ENCODE data around the gene KIAA1328. TPM values are rescaled to one million over a fixed set of nuclear protein-coding genes. Genes with fewer than 3 reads are reported as not detected.

The KIAA1328 gene
- total RNA-seq (1 to 10 TPM; 3.7 to 6.4 (median 4.4) TPM), polyA plus RNA-seq (1 to 10 TPM; 1.4 to 3.5 TPM)
- long read RNA-seq, donor 1, full-length matches to known transcripts, result 1 of 4 reads
- long read RNA-seq, donor 1, partial matches to known transcripts, result 0 of 4 reads
- long read RNA-seq, donor 1, other reads (novel, unspliced or antisense), result 3 of 4 reads
- long read RNA-seq, donor 2, full-length matches to known transcripts, result 3 of 9 reads
- long read RNA-seq, donor 2, partial matches to known transcripts, result 3 of 9 reads
- long read RNA-seq, donor 2, other reads (novel, unspliced or antisense), result 3 of 9 reads
- long read RNA-seq, donor 3, partial matches to known transcripts, result 0 of 1 reads
- long read RNA-seq, donor 3, other reads (novel, unspliced or antisense), result 1 of 1 reads

GRCh38 chr18:36828630-36829361, at the start of gene KIAA1328, which contains the start of gene TPGS2:
KIAA1328 (plus strand) TSS chr18:36829127; CDS start chr18:36829139, 12 bp downstream.
TPGS2 (minus strand) TSS chr18:36829002; CDS start chr18:36828767, 235 bp downstream.
- Histone ChIP-seq H3K4me3 (peak within 1 kb of the TSS; percentile 77 to 97 (median 85)), H3K36me3 (no peaks in the 10 kb centered on the region), H3K4me1 (peaks cover 0 to 22% (median 11%) of the 10 kb centered on the region in 12 donors), H3K9me3 (no peaks in the 10 kb centered on the region), H3K27ac (peak within 1 kb of the TSS; percentile 36 to 86 (median 70)), H3K27me3 (no peaks in the 10 kb centered on the region)
- WGBS, 4 donors, result 0 to 1% (median 0%) methylated on average over 28 to 83 of the region's 83 CpGs
- intact Hi-C loops (cut with DNase I), result no loop called here
- DNase-seq, result peak; percentile 84 to 94 (median 87)
- TF ChIP-seq POLR2A (IDR thresholded peaks at IDR 0.05), result peak in 1 of 2 donors; percentile 65
- TF ChIP-seq CTCF (IDR thresholded peaks at IDR 0.05), result peak in 11 of 12 donors; percentile 11 to 64 (median 40)
- ATAC-seq, result peak; percentile 93 to 99 (median 98)

- Histone ChIP-seq H3K27ac (no peak overlapping the region), H3K4me1 (peaks cover 0 to 22% (median 3%) of the 10 kb centered on the region in 12 donors), H3K9me3 (no peaks in the 10 kb centered on the region), H3K36me3 (peaks cover 0 to 35% (median 25%) of the 10 kb centered on the region in 9 donors), H3K4me3 (no peak overlapping the region), H3K27me3 (no peaks in the 10 kb centered on the region)
- TF ChIP-seq POLR2A (IDR thresholded peaks at IDR 0.05) (no peak), CTCF (IDR thresholded peaks at IDR 0.05) (no peak)
- intact Hi-C loops (cut with DNase I), result no loop called here
- ATAC-seq (no peak), DNase-seq (no peak)
- WGBS, 4 donors, result 77 to 91% (median 85%) methylated on average over 2 of the region's 2 CpGs
Measured at GRCh38 chr18:36780748-36781147, 48.2 kb upstream of the KIAA1328 start.

GRCh38 chr18:36782710-36783109, 46.2 kb upstream of the KIAA1328 start:
- H3K36me3 ChIP-seq, result peaks cover 0 to 35% (median 25%) of the 10 kb centered on the region in 9 donors
- DNase-seq (no peak), ATAC-seq (peak in 1 of 4 donors; percentile 39)
- H3K27me3 ChIP-seq, result no peaks in the 10 kb centered on the region
- no peaks in the 10 kb centered on the region for H3K9me3 ChIP-seq
- WGBS, 4 donors, result 76 to 84% (median 81%) methylated on average over 9 of the region's 9 CpGs
- peaks cover 0 to 23% (median 9%) of the 10 kb centered on the region in 12 donors for H3K4me1 ChIP-seq
- H3K27ac ChIP-seq, result peak overlapping the region in 1 of 12 donors; percentile 9
- no peak overlapping the region for H3K4me3 ChIP-seq
- intact Hi-C loops (cut with DNase I), result no loop called here
- TF ChIP-seq CTCF (IDR thresholded peaks at IDR 0.05), result no peak
- TF ChIP-seq POLR2A (IDR thresholded peaks at IDR 0.05), result no peak

GRCh38 chr18:36783792-36784191, 45.1 kb upstream of the KIAA1328 start:
- H3K4me1 ChIP-seq, result peaks cover 0 to 21% (median 9%) of the 10 kb centered on the region in 12 donors
- intact Hi-C loops (cut with DNase I), result no loop called here
- WGBS, 4 donors, result 84 to 91% (median 87%) methylated on average over 5 of the region's 5 CpGs
- no peak overlapping the region for H3K4me3 ChIP-seq
- no peaks in the 10 kb centered on the region for H3K27me3 ChIP-seq
- TF ChIP-seq CTCF (IDR thresholded peaks at IDR 0.05) (no peak), POLR2A (IDR thresholded peaks at IDR 0.05) (no peak)
- H3K27ac ChIP-seq, result no peak overlapping the region
- no peaks in the 10 kb centered on the region for H3K9me3 ChIP-seq
- DNase-seq (no peak), ATAC-seq (no peak)
- H3K36me3 ChIP-seq, result peaks cover 0 to 37% (median 25%) of the 10 kb centered on the region in 9 donors

Measured in heart left ventricle (tissue), 16 donors.